ENCODE results near the gene ADGRG3. TPM values are rescaled to one million over a fixed set of nuclear protein-coding genes. Genes with fewer than 3 reads are reported as not detected.
"Not testable (repeated sequence)": the region's sequence is repeated elsewhere in the genome, so short reads cannot be mapped to it uniquely, and the experiment has no call there.

The ADGRG3 gene
- total and polyA plus RNA-seq, 2 experiments from 2014 or later, result not detected

DNA sequence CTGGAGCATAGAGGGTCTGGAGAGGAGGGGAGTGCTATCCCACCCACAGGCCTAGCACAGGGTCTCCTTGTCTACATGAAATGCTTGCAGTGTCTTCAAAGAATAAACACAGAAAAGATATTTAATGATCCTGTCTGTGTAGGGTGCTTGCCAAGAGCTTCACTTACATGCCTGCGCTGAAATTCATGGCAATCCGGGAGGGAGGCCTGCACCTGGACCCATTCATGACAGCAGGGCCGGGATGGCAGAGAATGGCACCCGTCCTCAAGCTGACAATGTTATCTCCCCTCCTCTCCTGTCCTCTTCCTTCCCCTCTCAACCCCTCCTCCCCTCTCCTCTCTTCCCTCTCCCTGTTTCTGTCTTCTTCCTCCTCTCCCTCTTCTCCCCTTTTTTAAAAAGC, 2.1 kb downstream of the ADGRG3 start:
- Histone ChIP-seq H3K27me3 (replicated peaks; ENCODE audit: insufficient read depth) (peaks cover 22% of the 10 kb centered on the region), H3K9me3 (ENCODE audit: low read depth) (no peaks in the 10 kb centered on the region), H2AFZ (no peak overlapping the region), H3K36me3 (ENCODE audit: low read depth) (no peaks in the 10 kb centered on the region), H3K4me2 (ENCODE audit: unreplicated experiment) (no peak overlapping the region), H3K9me2 (ENCODE audit: insufficient read depth) (no peaks in the 10 kb centered on the region), H3K79me2 (ENCODE audit: insufficient read depth) (no peaks in the 10 kb centered on the region), H4K20me1 (ENCODE audit: insufficient read depth) (no peaks in the 10 kb centered on the region), H3K9ac (no peak overlapping the region), H3K27ac (no peak overlapping the region), H3K4me3 (no peak overlapping the region), H3F3A (ENCODE audit: insufficient read depth) (no peaks in the 10 kb centered on the region), H3K4me1 (ENCODE audit: insufficient read depth) (no peaks in the 10 kb centered on the region)
- DNase-seq, result no peak
- TF ChIP-seq EZH2 (IDR thresholded peaks at IDR 0.05; ENCODE audit: insufficient read depth, poor library complexity, severe bottlenecking) (no peak), EZH2phosphoT487 (IDR thresholded peaks at IDR 0.05; ENCODE audit: insufficient read depth, low read depth) (no peak)
- WGBS, 2 experiments (ENCODE audit: low coverage in 1 of 2, low lambda C conversion rate in 2 of 2, missing lambda C conversion rate in 2 of 2), result 60 to 100% methylated on average over 2 to 4 of the region's 4 CpGs
- in situ Hi-C loops (cut with MboI), result no loop called here

DNA sequence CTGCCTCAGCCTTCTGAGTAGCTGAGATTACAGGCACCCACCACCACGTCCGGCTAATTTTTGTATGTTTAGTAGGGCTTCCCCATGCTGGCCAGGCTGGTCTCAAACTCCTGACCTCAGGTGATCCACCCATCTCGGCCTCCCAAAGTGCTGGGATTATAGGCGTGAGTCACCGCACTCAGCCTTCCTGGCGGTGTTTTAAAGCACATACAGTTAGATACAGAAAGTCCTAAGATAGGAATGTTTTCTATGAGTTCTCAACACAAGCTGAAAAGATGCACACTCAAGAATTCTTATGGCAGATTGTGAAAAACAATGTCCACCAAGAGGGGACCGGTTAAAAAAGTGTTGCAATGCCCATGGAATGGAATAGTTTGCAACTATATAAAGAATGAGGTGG, 3.3 kb downstream of the ADGRG3 start:
- H2AFZ ChIP-seq; H3K9ac ChIP-seq; H4K20me1 ChIP-seq (ENCODE audit: insufficient read depth); H3K27ac ChIP-seq; H3K4me1 ChIP-seq (ENCODE audit: insufficient read depth); H3K4me3 ChIP-seq; H3K36me3 ChIP-seq (ENCODE audit: low read depth); H3F3A ChIP-seq (ENCODE audit: insufficient read depth); H3K4me2 ChIP-seq (ENCODE audit: unreplicated experiment); in situ Hi-C loops (cut with MboI); DNase-seq; H3K79me2 ChIP-seq (ENCODE audit: insufficient read depth); H3K9me2 ChIP-seq (ENCODE audit: insufficient read depth); H3K9me3 ChIP-seq (ENCODE audit: low read depth): not testable (repeated sequence)
- H3K27me3 ChIP-seq (replicated peaks; ENCODE audit: insufficient read depth), result peaks cover 25% of the 10 kb centered on the region
- WGBS, 2 experiments (ENCODE audit: low coverage in 1 of 2, low lambda C conversion rate in 2 of 2, missing lambda C conversion rate in 2 of 2), result 80 to 82% methylated on average over 7 of the region's 7 CpGs

DNA sequence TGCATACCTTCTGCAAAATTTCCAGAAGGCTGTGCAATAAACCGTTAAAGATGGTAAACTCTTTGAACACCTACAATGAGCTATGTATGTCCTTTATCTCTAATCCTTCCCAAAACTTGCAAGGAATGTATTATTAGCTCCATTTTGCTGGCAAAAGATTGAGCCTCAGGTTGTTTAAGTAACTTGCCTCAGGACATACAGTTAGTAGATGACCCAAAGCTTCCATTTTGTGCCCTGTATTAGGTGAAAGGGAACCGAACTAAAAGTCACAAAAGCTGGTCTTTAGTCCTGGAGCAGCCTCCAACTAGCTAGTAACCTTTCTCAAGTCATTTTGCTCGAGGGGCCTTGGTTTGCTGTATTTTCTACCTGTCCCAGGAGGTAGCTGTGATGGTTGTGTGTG, 4.3 kb downstream of the ADGRG3 start:
- no peak for DNase-seq
- Histone ChIP-seq H3K79me2 (ENCODE audit: insufficient read depth) (no peaks in the 10 kb centered on the region), H3K27ac (no peak overlapping the region), H3K9me2 (ENCODE audit: insufficient read depth) (no peaks in the 10 kb centered on the region), H3F3A (ENCODE audit: insufficient read depth) (no peaks in the 10 kb centered on the region), H3K4me1 (ENCODE audit: insufficient read depth) (no peaks in the 10 kb centered on the region), H3K9me3 (ENCODE audit: low read depth) (no peaks in the 10 kb centered on the region), H3K4me2 (ENCODE audit: unreplicated experiment) (no peak overlapping the region), H3K4me3 (no peak overlapping the region), H3K27me3 (replicated peaks; ENCODE audit: insufficient read depth) (peaks cover 25% of the 10 kb centered on the region), H4K20me1 (ENCODE audit: insufficient read depth) (no peaks in the 10 kb centered on the region), H3K9ac (no peak overlapping the region), H2AFZ (no peak overlapping the region), H3K36me3 (ENCODE audit: low read depth) (no peaks in the 10 kb centered on the region)
- in situ Hi-C loops (cut with MboI), result no loop called here
- WGBS, 2 experiments (ENCODE audit: low coverage in 1 of 2, low lambda C conversion rate in 2 of 2, missing lambda C conversion rate in 2 of 2), result 46 to 49% methylated on average over 3 of the region's 3 CpGs
- TF ChIP-seq EZH2phosphoT487 (IDR thresholded peaks at IDR 0.05; ENCODE audit: insufficient read depth, low read depth) (no peak), EZH2 (IDR thresholded peaks at IDR 0.05; ENCODE audit: insufficient read depth, poor library complexity, severe bottlenecking) (no peak)

DNA sequence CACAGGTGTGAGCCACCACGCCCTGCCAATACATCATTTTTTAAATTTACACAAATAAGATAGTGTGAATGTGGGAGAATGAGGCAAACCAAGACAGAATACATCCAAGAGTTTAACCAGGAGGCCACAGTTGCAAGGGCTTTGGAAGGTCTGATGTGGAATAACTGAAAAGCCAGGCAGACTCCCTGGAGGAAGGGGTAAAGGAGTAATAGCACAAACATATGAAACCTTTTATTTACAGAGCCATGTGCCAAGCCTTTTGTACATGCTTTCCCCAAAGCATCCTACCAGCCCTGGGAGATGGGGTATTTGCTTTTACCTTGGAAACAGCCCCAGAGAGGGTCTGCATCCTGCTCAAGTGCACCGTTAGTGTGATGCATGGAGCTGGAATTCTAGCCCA, 4.7 kb downstream of the ADGRG3 start:
- Histone ChIP-seq H3F3A (ENCODE audit: insufficient read depth) (no peaks in the 10 kb centered on the region), H3K4me2 (ENCODE audit: unreplicated experiment) (no peak overlapping the region), H3K79me2 (ENCODE audit: insufficient read depth) (no peaks in the 10 kb centered on the region), H3K9me2 (ENCODE audit: insufficient read depth) (no peaks in the 10 kb centered on the region), H4K20me1 (ENCODE audit: insufficient read depth) (no peaks in the 10 kb centered on the region), H3K36me3 (ENCODE audit: low read depth) (no peaks in the 10 kb centered on the region), H2AFZ (no peak overlapping the region), H3K9ac (no peak overlapping the region), H3K27me3 (replicated peaks; ENCODE audit: insufficient read depth) (peaks cover 25% of the 10 kb centered on the region), H3K27ac (no peak overlapping the region), H3K4me3 (no peak overlapping the region), H3K9me3 (ENCODE audit: low read depth) (no peaks in the 10 kb centered on the region), H3K4me1 (ENCODE audit: insufficient read depth) (no peaks in the 10 kb centered on the region)
- TF ChIP-seq EZH2phosphoT487 (IDR thresholded peaks at IDR 0.05; ENCODE audit: insufficient read depth, low read depth) (no peak), EZH2 (IDR thresholded peaks at IDR 0.05; ENCODE audit: insufficient read depth, poor library complexity, severe bottlenecking) (no peak)
- no peak for DNase-seq
- 43 to 52% methylated on average over 2 of the region's 2 CpGs for WGBS, 2 experiments (ENCODE audit: low coverage in 1 of 2, low lambda C conversion rate in 2 of 2, missing lambda C conversion rate in 2 of 2)
- in situ Hi-C loops (cut with MboI), result no loop called here
